NOMO-1 treated with DMSO at 0.1 percent for 48 hours (cell line): Measurements from ENCODE around the gene GGACT.
"Not testable (repeated sequence)": the region's sequence is repeated elsewhere in the genome, so short reads cannot be mapped to it uniquely, and the experiment has no call there.

Experiments used
- DNase-seq: peaks from one replicate; lab custom pipeline; 2025; ENCODE audit not compliant: unreplicated experiment; lab: John Stamatoyannopoulos, UW

GGACT gene

GRCh38 chr13:100588331-100589177, at the start of gene GGACT:
GGACT (minus strand) TSS chr13:100588789; CDS start chr13:100532591, 56,198 bp downstream.
- peak; percentile 61 for DNase-seq

DNA sequence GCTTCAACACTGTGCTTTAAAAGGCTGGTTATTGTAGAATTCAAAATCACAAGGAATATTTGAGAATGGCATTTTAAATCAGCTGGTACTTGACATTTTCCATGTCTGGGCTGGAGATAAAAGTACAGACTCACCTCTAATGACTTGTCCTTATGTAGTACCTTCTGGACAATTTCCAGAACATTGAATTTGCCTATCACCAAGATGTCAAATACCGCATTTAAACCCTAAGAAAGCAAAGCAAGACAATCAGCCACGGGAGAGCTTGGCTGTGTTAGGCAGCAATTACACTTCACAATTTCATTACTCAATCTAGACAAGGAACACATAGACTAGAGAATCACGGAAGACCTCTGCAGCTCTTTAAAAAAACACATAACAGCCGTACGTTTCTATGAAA, 49.2 kb upstream of the GGACT start:
- DNase-seq = no peak

- no peak for DNase-seq
These were observed 48.8 kb upstream of the GGACT start for GRCh38 chr13:100637380-100637779.

- DNase-seq = no peak
These were observed 47.9 kb upstream of the GGACT start for GRCh38 chr13:100636441-100636840.

DNA sequence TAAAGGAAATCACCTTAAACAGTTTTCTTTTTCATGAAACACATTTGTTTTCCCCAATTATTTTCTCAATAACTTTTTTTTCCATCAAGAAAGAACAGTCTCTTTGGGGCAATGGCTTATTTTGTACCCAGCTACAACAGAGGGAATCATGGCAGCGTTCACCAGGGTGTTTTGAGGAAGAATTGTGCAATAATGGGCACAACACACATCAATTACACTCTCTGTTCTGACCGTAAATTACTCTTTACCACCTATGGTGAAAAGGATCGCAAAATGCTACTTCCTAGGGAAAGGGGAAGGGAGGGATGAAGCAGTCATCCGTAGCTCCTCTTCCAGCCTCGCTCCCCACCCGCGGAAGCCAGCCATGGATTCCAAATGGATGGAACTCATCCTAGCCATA, 47.4 kb upstream of the GGACT start:
- DNase-seq = no peak

DNA sequence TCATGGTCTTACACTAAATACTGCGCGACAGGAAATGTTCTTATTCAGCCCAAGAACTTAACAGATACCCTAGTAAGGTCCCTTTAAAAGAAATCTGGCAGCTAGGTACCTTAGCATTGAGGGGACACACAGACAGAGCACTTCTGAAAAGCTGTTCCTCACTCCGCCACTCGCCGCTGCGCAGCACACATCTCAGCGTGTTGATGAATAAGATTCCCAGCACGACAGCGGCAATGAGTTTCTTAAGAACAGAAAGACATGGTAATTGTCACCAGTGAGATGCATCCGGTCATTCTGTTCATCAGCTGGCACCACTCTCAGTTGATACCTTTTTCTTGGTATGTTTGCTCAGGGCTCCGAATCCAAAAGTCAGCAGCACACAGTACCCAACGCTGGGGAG, 46.1 kb upstream of the GGACT start:
- DNase-seq = no peak

GRCh38 chr13:100633461-100633860, 44.9 kb upstream of the GGACT start:
- DNase-seq = no peak

DNA sequence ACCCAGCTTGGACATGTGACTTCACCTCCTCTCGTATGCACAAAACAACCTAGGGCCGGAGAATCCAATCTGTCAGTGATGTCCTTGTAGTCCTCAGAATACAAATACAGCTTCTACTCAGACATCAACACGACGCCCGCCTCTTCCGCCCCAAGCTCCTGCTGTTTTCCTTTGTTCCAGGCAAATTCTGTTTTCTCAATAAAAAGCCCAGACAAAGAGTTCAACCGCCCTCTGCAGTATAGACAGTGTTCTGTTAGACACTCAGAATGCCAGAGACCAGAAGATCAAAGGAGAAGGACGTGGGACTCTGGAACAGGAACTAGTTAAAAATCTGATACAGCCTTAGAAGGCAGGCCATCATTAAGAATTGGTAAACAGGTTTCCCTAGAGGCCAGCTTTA, 42.0 kb upstream of the GGACT start:
- no peak for DNase-seq

- DNase-seq = no peak
These were observed 38.5 kb upstream of the GGACT start for GRCh38 chr13:100627120-100627519.

GRCh38 chr13:100625447-100625846, 36.9 kb upstream of the GGACT start:
- DNase-seq = no peak

DNA sequence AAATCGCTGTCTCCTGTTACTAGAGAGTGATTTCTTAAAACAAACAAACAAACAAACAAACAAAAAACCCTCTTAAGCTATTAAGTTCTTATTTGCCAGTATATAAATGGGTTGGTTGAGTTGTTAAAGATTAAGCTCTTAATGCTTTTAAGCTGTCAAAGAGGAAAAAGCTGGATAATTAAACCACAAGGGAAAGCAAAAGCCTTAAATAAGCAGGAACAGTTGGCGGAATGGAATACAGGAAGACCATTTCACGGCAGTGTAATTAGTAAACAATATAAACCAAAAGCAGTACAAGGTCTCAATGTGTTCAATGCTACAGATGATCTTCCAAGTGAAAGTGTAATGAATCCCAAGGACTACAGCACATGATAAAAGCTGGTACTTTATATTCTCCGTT, 32.2 kb upstream of the GGACT start:
- no peak for DNase-seq

DNA sequence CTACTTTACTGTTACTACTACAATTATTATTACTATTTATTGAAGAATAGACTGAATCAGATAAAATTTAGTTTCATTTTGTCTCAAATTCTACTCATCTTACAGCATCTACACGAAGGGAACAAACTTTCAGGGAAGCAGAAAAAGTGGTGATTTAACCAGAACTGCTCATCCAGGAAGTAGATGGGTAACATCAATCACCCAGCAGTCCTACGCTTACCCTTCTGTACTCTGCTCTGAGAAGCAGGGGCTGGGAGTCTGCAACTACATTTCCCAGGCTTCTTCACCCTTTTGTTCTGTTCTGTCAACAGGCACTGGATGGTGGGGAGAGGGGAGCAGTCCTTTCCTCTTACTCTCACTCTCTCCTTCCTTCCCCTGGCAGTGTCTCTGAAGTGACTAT, 31.4 kb upstream of the GGACT start:
- DNase-seq = no peak

GRCh38 chr13:100618897-100619296, 30.3 kb upstream of the GGACT start:
- not testable (repeated sequence) for DNase-seq

DNA sequence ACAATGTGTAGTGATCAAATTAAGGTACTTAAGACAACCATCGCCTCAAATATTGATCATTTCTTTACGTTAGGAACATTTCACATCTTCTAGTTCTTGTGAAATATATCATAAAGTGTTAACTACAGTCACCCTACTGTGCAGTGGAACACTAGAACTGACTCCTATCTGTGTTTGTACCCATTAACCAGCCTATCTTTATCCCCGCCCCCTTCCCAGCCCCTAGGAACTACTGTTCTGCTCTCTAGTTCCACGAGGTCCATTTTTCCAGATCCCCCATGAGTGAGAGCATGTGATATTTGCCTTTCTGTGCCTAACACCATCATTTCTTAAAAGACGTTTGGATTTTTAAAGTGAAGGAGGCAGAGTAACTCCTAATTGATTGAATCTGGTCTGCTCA, 24.4 kb upstream of the GGACT start:
- DNase-seq = no peak

DNA sequence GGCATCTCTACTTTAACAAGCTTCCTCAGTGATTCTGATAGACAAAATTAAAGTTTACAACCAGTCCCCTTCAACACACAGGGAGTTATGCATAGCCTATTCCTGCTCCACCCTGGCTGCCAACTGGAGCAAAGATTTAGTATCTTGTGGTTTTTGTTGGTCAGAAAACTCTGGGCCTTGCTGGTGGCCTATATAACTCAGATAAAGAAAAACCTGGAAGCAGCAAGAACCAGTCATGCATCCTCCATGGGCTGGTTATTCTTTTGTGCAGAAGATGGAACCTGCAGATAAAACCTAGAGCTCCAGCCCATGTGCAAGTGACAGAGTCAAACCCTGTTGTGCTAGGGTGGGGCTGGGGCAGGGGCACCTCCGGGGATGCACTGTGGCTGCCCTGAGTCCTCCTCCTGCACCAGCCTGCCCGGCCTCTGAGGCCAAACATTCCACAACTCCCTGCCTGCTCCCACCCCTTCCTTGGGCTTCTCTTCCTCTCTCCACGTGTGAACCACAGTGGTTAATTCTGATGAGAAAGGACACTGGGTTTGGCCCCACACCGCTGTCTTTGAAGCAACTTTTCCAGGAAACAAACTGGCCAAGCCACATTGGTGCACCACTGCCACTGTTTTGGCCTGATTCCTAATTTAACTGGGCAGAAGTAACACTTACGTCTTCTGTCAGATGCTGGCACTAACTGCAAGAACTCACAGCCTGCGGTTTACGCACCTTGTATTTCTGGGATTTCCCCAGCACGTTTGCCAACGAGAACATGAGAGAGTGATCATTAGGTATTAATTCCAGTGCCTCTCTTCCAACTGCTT, 23.3 kb upstream of the GGACT start:
- no peak for DNase-seq

GRCh38 chr13:100610391-100611347, 22.1 kb upstream of the GGACT start:
- DNase-seq = peak; percentile 79

GRCh38 chr13:100608906-100609305, 20.3 kb upstream of the GGACT start:
- DNase-seq = peak; percentile 91

DNA sequence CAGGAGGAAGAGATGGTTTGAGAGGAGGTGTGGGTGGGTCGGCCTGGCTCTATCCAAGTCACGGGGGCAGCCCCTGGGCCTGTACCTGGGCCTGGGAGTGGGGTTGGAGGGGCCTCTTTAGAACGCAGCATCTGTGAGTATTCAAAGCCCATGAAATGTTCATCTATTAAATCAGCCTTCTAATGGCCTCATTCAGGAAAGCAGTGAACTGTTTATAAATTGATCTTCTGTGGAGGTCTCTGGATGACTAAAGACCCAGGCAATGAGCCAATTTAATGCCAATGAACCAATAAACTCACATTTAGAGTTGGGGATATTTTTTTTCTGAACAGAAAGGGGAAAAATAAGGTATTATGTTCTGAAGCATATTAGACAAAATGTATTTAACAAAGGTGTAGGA, 19.9 kb upstream of the GGACT start:
- no peak for DNase-seq

- DNase-seq = peak; percentile 21
These were observed 16.5 kb upstream of the GGACT start for GRCh38 chr13:100604918-100605710.

GRCh38 chr13:100602493-100603111, 14.0 kb upstream of the GGACT start:
- peak; percentile 22 for DNase-seq
